ENCODE measurements around the gene GPR82. TPM values are rescaled to one million over a fixed set of nuclear protein-coding genes. Genes with fewer than 3 reads are reported as not detected.

The GPR82 gene
- total and polyA plus RNA-seq, 10 of the 15 experiments (the other 5 are each of a cell fraction or from before 2014, with no cell fraction given): 0.23 to 1.7 (median 0.56) TPM

GRCh38 chrX:41684940-41685339 lies 39.0 kb upstream of the GPR82 start:
- ChIA-PET CTCF (no interaction called here), SMC1A (ENCODE audit: uncharacterized antibody, unreplicated experiment) (interaction anchor here (1.3 kb wide), 1 partner anchor 14 kb away, joined by 3 read pairs; no protein-coding TSS in a partner anchor), RAD21 (ENCODE audit: unreplicated experiment) (no interaction called here), POLR2A (no interaction called here)
- no TSS peak for BruUV-seq (replicated peaks)
- H3K4me3 ChIP-seq: no peak overlapping the region
- in situ Hi-C loops (cut with MboI) (no loop called here), intact Hi-C loops (cut with micrococcal nuclease; ENCODE audit: unreplicated experiment) (no loop called here)
- H3K9me3 ChIP-seq (replicated peaks; ENCODE audit: control insufficient read depth, insufficient read depth, low read length): no peaks in the 10 kb centered on the region
- peak; percentile 75 for TF ChIP-seq MEF2B (IDR thresholded peaks at IDR 0.05; ENCODE audit: partially characterized antibody, poor library complexity, severe bottlenecking)
- TF ChIP-seq, protein P1, sequence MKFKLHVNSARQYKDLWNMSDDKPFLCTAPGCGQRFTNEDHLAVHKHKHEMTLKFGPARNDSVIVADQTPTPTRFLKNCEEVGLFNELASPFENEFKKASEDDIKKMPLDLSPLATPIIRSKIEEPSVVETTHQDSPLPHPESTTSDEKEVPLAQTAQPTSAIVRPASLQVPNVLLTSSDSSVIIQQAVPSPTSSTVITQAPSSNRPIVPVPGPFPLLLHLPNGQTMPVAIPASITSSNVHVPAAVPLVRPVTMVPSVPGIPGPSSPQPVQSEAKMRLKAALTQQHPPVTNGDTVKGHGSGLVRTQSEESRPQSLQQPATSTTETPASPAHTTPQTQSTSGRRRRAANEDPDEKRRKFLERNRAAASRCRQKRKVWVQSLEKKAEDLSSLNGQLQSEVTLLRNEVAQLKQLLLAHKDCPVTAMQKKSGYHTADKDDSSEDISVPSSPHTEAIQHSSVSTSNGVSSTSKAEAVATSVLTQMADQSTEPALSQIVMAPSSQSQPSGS (IDR thresholded peaks at IDR 0.05; ENCODE audit: low read length): peak; percentile 41; the same call in 1 of the 2 replicates
- TF ChIP-seq RUNX3 (IDR thresholded peaks at IDR 0.05; ENCODE audit: low read length): peak; percentile 72
- TF ChIP-seq NFIC (IDR thresholded peaks at IDR 0.05; ENCODE audit: low read depth, low read length): peak; percentile 44
- TF ChIP-seq POLR2AphosphoS2 (IDR thresholded peaks at IDR 0.05; ENCODE audit: low read depth, low read length): no peak
- peak; percentile 85 for TF ChIP-seq MEF2A (IDR thresholded peaks at IDR 0.05; ENCODE audit: insufficient read depth, low read depth, low read length)
- no peak for TF ChIP-seq ZNF217 (IDR thresholded peaks at IDR 0.05)
- no peak overlapping the region for H3K27ac ChIP-seq (ENCODE audit: control insufficient read depth, insufficient read depth)
- WGBS (ENCODE audit: insufficient coverage, insufficient replicate concordance, low lambda C conversion rate, missing lambda C conversion rate): 5% methylated on average over 2 of the region's 2 CpGs
- peaks cover 6% of the 10 kb centered on the region for H3K4me1 ChIP-seq (ENCODE audit: control insufficient read depth, insufficient read depth, low read length)
- ATAC-seq (no peak), FAIRE-seq (no peak), DNase-seq (ENCODE audit: low read depth, low spot score) (no peak)
- no peaks in the 10 kb centered on the region for H3K27me3 ChIP-seq (replicated peaks in 1 of 2; ENCODE audit: control insufficient read depth in 2 of 2, insufficient read depth in 2 of 2, low read length in 1 of 2)
- no peaks in the 10 kb centered on the region for H3K79me2 ChIP-seq (ENCODE audit: control insufficient read depth, insufficient read depth, low read length)
- no peak overlapping the region; the same call in 1 of the 2 replicates for H3K4me2 ChIP-seq (ENCODE audit: control insufficient read depth, insufficient read depth)
- H4K20me1 ChIP-seq (ENCODE audit: control insufficient read depth, insufficient read depth): no peaks in the 10 kb centered on the region
- no peak overlapping the region for H3K9ac ChIP-seq (ENCODE audit: control insufficient read depth, insufficient read depth, low read length)
- no peak overlapping the region for H2AFZ ChIP-seq (ENCODE audit: control insufficient read depth, low read depth, low read length)
- H3K36me3 ChIP-seq (ENCODE audit: control insufficient read depth in 2 of 2, insufficient read depth in 2 of 2, low read length in 1 of 2): no peaks in the 10 kb centered on the region

Data from GM12878 (cell line).